HEK293 (cell line): Measurements from ENCODE around the gene FIGNL2.

Source experiments
- CTCF ChIA-PET: fragments of 350-600 bp; formaldehyde crosslinking; extraction: SDS; loops from one replicate; lab custom pipeline; 2021; ENCODE audit warnings: antibody characterized with exemption; lab: Yijun Ruan, JAX
- POLR2A ChIA-PET: fragments of 300-600 bp; formaldehyde crosslinking; extraction: SDS; loops from one replicate; lab custom pipeline; 2020; ENCODE audit warnings: antibody characterized with exemption, inconsistent platforms; lab: Yijun Ruan, JAX
- H3K27ac ChIP-seq: fragments of 200-500 bp; sonication (Bioruptor generic); 2 replicates; pipeline ENCODE4 v1.5.1; 2014; ENCODE audit warnings: low read depth, low read length, control low read depth, inconsistent platforms; ENCODE audit errors: extremely low read depth
- H3K36me3 ChIP-seq, 2 experiments: fragments of 200-500 bp in 1 of 2; sonication (Bioruptor generic) in 1 of 2; 1 replicate in 1 of 2; 2 replicates in 1 of 2; pipeline ENCODE4 v1.5.1; 2014 to 2017; ENCODE audit warnings: inconsistent platforms in 2 of 2, low read length in 2 of 2; ENCODE audit not compliant: control insufficient read depth in 2 of 2, insufficient read depth in 1 of 2
- H3K4me1 ChIP-seq: fragments of 200-500 bp; sonication (Bioruptor generic); 2 replicates; pipeline ENCODE4 v1.5.1; 2014; ENCODE audit warnings: mild to moderate bottlenecking, low read length, inconsistent platforms; ENCODE audit not compliant: control insufficient read depth, insufficient read depth
- H3K4me3 ChIP-seq: 2 replicates; pipeline ENCODE4 v1.5.1; 2011; ENCODE audit warnings: low read depth, mild to moderate bottlenecking, control low read depth, low read length, moderate library complexity
- H3K9me3 ChIP-seq: fragments of 200-500 bp; sonication (Bioruptor generic); 2 replicates; pipeline ENCODE4 v1.5.1; 2014; ENCODE audit warnings: low read depth, low read length, inconsistent platforms; ENCODE audit not compliant: control insufficient read depth, insufficient read depth
- BCL11B ChIP-seq: fragments of 450-650 bp; formaldehyde crosslinking; IDR thresholded peaks from 2 replicates; pipeline ENCODE4 v1.5.1; 2016; ENCODE audit warnings: low read depth, missing biosample characterization, missing genetic modification characterization
- GLIS1 ChIP-seq: fragments of 450-650 bp; formaldehyde crosslinking; IDR thresholded peaks from 2 replicates; pipeline ENCODE4 v1.5.1; 2016; ENCODE audit warnings: missing biosample characterization, missing genetic modification characterization
- GLIS2 ChIP-seq: fragments of 450-650 bp; formaldehyde crosslinking; IDR thresholded peaks from 2 replicates; pipeline ENCODE4 v1.5.1; 2016; ENCODE audit warnings: missing biosample characterization, missing genetic modification characterization
- MEIS1 ChIP-seq: sonication (generic); formaldehyde crosslinking; IDR thresholded peaks from 2 replicates; pipeline ENCODE4 v1.8.1; 2022; ENCODE audit warnings: missing genetic modification reagents, mild to moderate bottlenecking, borderline replicate concordance
- OSR2 ChIP-seq: fragments of 450-650 bp; formaldehyde crosslinking; IDR thresholded peaks from 2 replicates; pipeline ENCODE4 v1.5.1; 2016; ENCODE audit warnings: missing biosample characterization, missing genetic modification characterization
- ZBTB20 ChIP-seq: fragments of 450-650 bp; formaldehyde crosslinking; IDR thresholded peaks from 2 replicates; pipeline ENCODE4 v1.5.1; 2016; ENCODE audit warnings: missing biosample characterization, missing genetic modification characterization
- ZFP69B ChIP-seq: fragments of 450-650 bp; formaldehyde crosslinking; IDR thresholded peaks from 2 replicates; pipeline ENCODE4 v1.5.1; 2016; ENCODE audit warnings: missing biosample characterization, missing genetic modification characterization
- ZNF266 ChIP-seq: fragments of 450-650 bp; formaldehyde crosslinking; IDR thresholded peaks from 2 replicates; pipeline ENCODE4 v1.5.1; 2016; ENCODE audit warnings: missing biosample characterization, missing genetic modification characterization, low read depth
- ZNF701 ChIP-seq: fragments of 450-650 bp; formaldehyde crosslinking; IDR thresholded peaks from 2 replicates; pipeline ENCODE4 v1.5.1; 2016; ENCODE audit warnings: missing biosample characterization, missing genetic modification characterization
- ZNF76 ChIP-seq: fragments of 450-650 bp; formaldehyde crosslinking; IDR thresholded peaks from 2 replicates; pipeline ENCODE4; 2016; ENCODE audit warnings: low read depth, missing biosample characterization, missing genetic modification characterization, borderline replicate concordance
- ZNF830 ChIP-seq: fragments of 450-650 bp; IDR thresholded peaks from 2 replicates; pipeline ENCODE4 v1.5.0; 2018; ENCODE audit warnings: missing biosample characterization, missing genetic modification characterization, low read depth, mild to moderate bottlenecking, moderate library complexity
- ZXDB ChIP-seq: fragments of 450-650 bp; formaldehyde crosslinking; IDR thresholded peaks from 2 replicates; pipeline ENCODE4 v1.5.1; 2016; ENCODE audit warnings: missing biosample characterization, missing genetic modification characterization
- TF ChIP-seq, protein P1 (sequence below): fragments of 450-650 bp; formaldehyde crosslinking; IDR thresholded peaks from 2 replicates; pipeline ENCODE4 v1.5.0; 2017; ENCODE audit warnings: missing biosample characterization, missing genetic modification characterization, borderline replicate concordance
- TF ChIP-seq, protein P2 (sequence below): fragments of 450-650 bp; formaldehyde crosslinking; IDR thresholded peaks from 2 replicates; pipeline ENCODE4 v1.5.1; 2016; ENCODE audit warnings: missing biosample characterization, missing genetic modification characterization
- TF ChIP-seq, protein P3 (sequence below): fragments of 450-650 bp; formaldehyde crosslinking; IDR thresholded peaks from 2 replicates; pipeline ENCODE4 v1.5.1; 2016; ENCODE audit warnings: missing biosample characterization, missing genetic modification characterization
- TF ChIP-seq, protein P4 (sequence below): fragments of 450-650 bp; formaldehyde crosslinking; IDR thresholded peaks from 2 replicates; pipeline ENCODE4 v1.5.1; 2016; ENCODE audit warnings: missing biosample characterization, missing genetic modification characterization
- TF ChIP-seq, protein P5 (sequence below): fragments of 450-650 bp; formaldehyde crosslinking; conservative IDR thresholded peaks from 2 replicates; pipeline ENCODE4 v1.5.1; 2016; ENCODE audit warnings: low read depth, missing biosample characterization, missing genetic modification characterization
- TF ChIP-seq, protein P6 (sequence below): fragments of 450-650 bp; formaldehyde crosslinking; IDR thresholded peaks from 2 replicates; pipeline ENCODE4 v1.5.1; 2016; ENCODE audit warnings: missing biosample characterization, missing genetic modification characterization, borderline replicate concordance
- TF ChIP-seq, protein P7 (sequence below): fragments of 450-650 bp; formaldehyde crosslinking; IDR thresholded peaks from 2 replicates; pipeline ENCODE4 v1.5.1; 2016; ENCODE audit warnings: missing biosample characterization, missing genetic modification characterization

FIGNL2 gene

DNA sequence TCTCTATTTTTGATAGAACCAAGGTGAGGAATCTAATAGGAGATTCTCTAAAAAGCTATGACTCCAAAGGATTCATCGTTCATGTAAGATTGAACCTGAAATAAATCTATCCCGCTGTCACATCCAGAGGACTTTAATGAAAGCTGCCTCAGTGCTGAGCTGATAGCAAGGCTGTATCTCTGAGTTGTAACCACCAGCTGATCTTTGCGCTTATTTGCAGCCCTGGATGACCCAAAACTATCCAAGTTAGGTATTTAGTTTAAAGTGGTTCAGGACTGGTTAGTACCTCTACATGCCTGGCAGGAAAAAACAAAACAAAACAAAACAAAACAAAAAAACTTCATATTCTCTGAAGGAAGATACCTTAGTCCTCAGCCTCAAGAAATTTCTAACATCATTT lies 30.6 kb upstream of the FIGNL2 start (continued):
- TF ChIP-seq, protein P1, sequence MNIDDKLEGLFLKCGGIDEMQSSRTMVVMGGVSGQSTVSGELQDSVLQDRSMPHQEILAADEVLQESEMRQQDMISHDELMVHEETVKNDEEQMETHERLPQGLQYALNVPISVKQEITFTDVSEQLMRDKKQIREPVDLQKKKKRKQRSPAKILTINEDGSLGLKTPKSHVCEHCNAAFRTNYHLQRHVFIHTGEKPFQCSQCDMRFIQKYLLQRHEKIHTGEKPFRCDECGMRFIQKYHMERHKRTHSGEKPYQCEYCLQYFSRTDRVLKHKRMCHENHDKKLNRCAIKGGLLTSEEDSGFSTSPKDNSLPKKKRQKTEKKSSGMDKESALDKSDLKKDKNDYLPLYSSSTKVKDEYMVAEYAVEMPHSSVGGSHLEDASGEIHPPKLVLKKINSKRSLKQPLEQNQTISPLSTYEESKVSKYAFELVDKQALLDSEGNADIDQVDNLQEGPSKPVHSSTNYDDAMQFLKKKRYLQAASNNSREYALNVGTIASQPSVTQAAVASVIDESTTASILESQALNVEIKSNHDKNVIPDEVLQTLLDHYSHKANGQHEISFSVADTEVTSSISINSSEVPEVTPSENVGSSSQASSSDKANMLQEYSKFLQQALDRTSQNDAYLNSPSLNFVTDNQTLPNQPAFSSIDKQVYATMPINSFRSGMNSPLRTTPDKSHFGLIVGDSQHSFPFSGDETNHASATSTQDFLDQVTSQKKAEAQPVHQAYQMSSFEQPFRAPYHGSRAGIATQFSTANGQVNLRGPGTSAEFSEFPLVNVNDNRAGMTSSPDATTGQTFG, result no peak
- TF ChIP-seq ZBTB20 (tag by site-specific recombination), result no peak
- TF ChIP-seq, protein P2, sequence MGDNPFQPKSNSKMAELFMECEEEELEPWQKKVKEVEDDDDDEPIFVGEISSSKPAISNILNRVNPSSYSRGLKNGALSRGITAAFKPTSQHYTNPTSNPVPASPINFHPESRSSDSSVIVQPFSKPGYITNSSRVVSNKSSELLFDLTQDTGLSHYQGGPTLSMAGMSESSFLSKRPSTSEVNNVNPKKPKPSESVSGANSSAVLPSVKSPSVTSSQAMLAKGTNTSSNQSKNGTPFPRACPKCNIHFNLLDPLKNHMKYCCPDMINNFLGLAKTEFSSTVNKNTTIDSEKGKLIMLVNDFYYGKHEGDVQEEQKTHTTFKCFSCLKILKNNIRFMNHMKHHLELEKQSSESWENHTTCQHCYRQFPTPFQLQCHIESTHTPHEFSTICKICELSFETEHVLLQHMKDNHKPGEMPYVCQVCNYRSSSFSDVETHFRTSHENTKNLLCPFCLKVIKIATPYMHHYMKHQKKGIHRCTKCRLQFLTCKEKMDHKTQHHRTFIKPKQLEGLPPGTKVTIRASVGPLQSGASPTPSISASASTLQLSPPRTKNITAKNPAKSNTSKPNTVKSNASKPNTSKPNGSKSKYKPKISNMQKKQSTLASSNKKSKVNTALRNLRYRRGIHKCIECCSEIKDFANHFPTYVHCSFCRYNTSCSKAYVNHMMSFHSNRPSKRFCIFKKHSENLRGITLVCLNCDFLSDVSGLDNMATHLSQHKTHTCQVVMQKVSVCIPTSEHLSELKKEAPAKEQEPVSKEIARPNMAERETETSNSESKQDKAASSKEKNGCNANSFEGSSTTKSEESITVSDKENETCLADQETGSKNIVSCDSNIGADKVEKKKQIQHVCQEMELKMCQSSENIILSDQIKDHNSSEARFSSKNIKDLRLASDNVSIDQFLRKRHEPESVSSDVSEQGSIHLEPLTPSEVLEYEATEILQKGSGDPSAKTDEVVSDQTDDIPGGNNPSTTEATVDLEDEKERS, result no peak
- no peak for TF ChIP-seq ZFP69B
- TF ChIP-seq, protein P3, sequence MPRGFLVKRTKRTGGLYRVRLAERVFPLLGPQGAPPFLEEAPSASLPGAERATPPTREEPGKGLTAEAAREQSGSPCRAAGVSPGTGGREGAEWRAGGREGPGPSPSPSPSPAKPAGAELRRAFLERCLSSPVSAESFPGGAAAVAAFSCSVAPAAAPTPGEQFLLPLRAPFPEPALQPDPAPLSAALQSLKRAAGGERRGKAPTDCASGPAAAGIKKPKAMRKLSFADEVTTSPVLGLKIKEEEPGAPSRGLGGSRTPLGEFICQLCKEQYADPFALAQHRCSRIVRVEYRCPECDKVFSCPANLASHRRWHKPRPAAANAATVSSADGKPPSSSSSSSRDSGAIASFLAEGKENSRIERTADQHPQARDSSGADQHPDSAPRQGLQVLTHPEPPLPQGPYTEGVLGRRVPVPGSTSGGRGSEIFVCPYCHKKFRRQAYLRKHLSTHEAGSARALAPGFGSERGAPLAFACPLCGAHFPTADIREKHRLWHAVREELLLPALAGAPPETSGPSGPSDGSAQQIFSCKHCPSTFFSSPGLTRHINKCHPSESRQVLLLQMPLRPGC (tag by site-specific recombination), result no peak
- no peak for TF ChIP-seq OSR2
- no peak for TF ChIP-seq ZNF701 (tag by site-specific recombination)
- no peak for TF ChIP-seq MEIS1 (CRISPR knock-in tag)
- TF ChIP-seq ZNF266 (tag by site-specific recombination), result no peak
- no peak for TF ChIP-seq GLIS2
- no peak for TF ChIP-seq ZXDB (tag by site-specific recombination)
- TF ChIP-seq BCL11B (tag by site-specific recombination), result no peak
- TF ChIP-seq, all 188 proteins: peak for 0

DNA sequence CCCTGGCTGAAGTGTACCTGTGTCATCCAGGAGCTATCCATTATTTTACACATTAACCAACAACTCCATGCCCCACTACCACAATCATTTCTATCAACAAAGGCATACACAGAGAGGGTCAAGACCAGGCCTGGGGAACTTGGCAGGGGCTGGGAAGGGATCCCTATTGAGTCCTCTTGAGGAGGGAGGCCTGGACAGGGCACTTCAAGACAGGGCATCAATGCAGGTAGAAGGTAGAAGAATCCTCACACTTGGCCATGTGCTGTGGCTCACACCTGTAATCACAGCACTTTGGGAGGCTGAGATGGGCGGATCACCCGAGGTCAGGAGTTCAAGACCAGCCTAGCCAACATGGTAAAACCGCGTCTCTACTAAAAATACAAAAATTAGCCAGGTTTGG lies 26.0 kb upstream of the FIGNL2 start:
- Histone ChIP-seq H3K4me3 (no peak overlapping the region), H3K27ac (no peak overlapping the region), H3K9me3 (no peaks in the 10 kb centered on the region), H3K36me3 (no peaks in the 10 kb centered on the region), H3K4me1 (no peaks in the 10 kb centered on the region)
- ChIA-PET POLR2A (no interaction called here), CTCF (interaction anchor here (0.6 to 5.5 kb wide), 33 partner anchors 12 to 781 kb away, joined by 3 to 41 read pairs (median 4); partner anchors contain the start of gene ANKRD33)
- TF ChIP-seq, protein P4, sequence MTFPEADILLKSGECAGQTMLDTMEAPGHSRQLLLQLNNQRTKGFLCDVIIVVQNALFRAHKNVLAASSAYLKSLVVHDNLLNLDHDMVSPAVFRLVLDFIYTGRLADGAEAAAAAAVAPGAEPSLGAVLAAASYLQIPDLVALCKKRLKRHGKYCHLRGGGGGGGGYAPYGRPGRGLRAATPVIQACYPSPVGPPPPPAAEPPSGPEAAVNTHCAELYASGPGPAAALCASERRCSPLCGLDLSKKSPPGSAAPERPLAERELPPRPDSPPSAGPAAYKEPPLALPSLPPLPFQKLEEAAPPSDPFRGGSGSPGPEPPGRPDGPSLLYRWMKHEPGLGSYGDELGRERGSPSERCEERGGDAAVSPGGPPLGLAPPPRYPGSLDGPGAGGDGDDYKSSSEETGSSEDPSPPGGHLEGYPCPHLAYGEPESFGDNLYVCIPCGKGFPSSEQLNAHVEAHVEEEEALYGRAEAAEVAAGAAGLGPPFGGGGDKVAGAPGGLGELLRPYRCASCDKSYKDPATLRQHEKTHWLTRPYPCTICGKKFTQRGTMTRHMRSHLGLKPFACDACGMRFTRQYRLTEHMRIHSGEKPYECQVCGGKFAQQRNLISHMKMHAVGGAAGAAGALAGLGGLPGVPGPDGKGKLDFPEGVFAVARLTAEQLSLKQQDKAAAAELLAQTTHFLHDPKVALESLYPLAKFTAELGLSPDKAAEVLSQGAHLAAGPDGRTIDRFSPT, result no peak
- TF ChIP-seq ZNF76 (tag by site-specific recombination) (no peak), GLIS1 (tag by site-specific recombination) (no peak), ZNF830 (tag by site-specific recombination) (no peak)
- TF ChIP-seq, protein P5, sequence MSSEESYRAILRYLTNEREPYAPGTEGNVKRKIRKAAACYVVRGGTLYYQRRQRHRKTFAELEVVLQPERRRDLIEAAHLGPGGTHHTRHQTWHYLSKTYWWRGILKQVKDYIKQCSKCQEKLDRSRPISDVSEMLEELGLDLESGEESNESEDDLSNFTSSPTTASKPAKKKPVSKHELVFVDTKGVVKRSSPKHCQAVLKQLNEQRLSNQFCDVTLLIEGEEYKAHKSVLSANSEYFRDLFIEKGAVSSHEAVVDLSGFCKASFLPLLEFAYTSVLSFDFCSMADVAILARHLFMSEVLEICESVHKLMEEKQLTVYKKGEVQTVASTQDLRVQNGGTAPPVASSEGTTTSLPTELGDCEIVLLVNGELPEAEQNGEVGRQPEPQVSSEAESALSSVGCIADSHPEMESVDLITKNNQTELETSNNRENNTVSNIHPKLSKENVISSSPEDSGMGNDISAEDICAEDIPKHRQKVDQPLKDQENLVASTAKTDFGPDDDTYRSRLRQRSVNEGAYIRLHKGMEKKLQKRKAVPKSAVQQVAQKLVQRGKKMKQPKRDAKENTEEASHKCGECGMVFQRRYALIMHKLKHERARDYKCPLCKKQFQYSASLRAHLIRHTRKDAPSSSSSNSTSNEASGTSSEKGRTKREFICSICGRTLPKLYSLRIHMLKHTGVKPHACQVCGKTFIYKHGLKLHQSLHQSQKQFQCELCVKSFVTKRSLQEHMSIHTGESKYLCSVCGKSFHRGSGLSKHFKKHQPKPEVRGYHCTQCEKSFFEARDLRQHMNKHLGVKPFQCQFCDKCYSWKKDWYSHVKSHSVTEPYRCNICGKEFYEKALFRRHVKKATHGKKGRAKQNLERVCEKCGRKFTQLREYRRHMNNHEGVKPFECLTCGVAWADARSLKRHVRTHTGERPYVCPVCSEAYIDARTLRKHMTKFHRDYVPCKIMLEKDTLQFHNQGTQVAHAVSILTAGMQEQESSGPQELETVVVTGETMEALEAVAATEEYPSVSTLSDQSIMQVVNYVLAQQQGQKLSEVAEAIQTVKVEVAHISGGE (tag by site-specific recombination), result no peak
- TF ChIP-seq, protein P6, sequence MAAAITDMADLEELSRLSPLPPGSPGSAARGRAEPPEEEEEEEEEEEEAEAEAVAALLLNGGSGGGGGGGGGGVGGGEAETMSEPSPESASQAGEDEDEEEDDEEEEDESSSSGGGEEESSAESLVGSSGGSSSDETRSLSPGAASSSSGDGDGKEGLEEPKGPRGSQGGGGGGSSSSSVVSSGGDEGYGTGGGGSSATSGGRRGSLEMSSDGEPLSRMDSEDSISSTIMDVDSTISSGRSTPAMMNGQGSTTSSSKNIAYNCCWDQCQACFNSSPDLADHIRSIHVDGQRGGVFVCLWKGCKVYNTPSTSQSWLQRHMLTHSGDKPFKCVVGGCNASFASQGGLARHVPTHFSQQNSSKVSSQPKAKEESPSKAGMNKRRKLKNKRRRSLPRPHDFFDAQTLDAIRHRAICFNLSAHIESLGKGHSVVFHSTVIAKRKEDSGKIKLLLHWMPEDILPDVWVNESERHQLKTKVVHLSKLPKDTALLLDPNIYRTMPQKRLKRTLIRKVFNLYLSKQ (tag by site-specific recombination), result no peak
- TF ChIP-seq, protein P7, sequence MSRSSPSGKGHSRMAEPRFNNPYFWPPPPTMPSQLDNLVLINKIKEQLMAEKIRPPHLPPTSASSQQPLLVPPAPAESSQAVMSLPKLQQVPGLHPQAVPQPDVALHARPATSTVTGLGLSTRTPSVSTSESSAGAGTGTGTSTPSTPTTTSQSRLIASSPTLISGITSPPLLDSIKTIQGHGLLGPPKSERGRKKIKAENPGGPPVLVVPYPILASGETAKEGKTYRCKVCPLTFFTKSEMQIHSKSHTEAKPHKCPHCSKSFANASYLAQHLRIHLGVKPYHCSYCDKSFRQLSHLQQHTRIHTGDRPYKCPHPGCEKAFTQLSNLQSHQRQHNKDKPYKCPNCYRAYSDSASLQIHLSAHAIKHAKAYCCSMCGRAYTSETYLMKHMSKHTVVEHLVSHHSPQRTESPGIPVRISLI (tag by site-specific recombination), result no peak
